ENCODE results near the gene DYNLT3.
A peak's percentile ranks its signal among the peaks of the same experiment; 100 is the strongest.

DYNLT3 gene, protein sequence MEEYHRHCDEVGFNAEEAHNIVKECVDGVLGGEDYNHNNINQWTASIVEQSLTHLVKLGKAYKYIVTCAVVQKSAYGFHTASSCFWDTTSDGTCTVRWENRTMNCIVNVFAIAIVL

GRCh38 chrX:37846934-37847732 is at the start of gene DYNLT3:
DYNLT3 (minus strand) TSS chrX:37847571; CDS start chrX:37847510, 61 bp downstream.
- Histone ChIP-seq H3K27me3 (ENCODE audit: control insufficient read depth in 1 of 2, insufficient read depth in 2 of 2, low read length in 2 of 2) (no peaks in the 10 kb centered on the region), H3K27ac (ENCODE audit: low read depth, low read length) (peak within 1 kb of the TSS; percentile 56), H3K36me3 (ENCODE audit: insufficient read depth, low read length) (no peaks in the 10 kb centered on the region), H3K9ac (ENCODE audit: low read length) (peak within 1 kb of the TSS; percentile 53), H3K4me1 (ENCODE audit: insufficient read depth, low read length) (peaks cover 3% of the 10 kb centered on the region), H3K4me3 (ENCODE audit: low read depth in 1 of 2, low read length in 2 of 2) (peak within 1 kb of the TSS; percentile 50 to 65), H3K9me3 (ENCODE audit: low read length) (no peaks in the 10 kb centered on the region)

GRCh38 chrX:37896511-37896890 is 49.1 kb upstream of the DYNLT3 start:
- H3K4me3 ChIP-seq (ENCODE audit: low read depth in 1 of 2, low read length in 2 of 2), result no peak overlapping the region
- H3K9me3 ChIP-seq (ENCODE audit: low read length), result no peaks in the 10 kb centered on the region
- no peaks in the 10 kb centered on the region for H3K36me3 ChIP-seq (ENCODE audit: insufficient read depth, low read length)
- H3K4me1 ChIP-seq (ENCODE audit: insufficient read depth, low read length), result no peaks in the 10 kb centered on the region
- no peak overlapping the region for H3K27ac ChIP-seq (ENCODE audit: low read depth, low read length)
- H3K9ac ChIP-seq (ENCODE audit: low read length), result no peak overlapping the region
- no peaks in the 10 kb centered on the region for H3K27me3 ChIP-seq (ENCODE audit: control insufficient read depth in 1 of 2, insufficient read depth in 2 of 2, low read length in 2 of 2)

- no peak overlapping the region for H3K27ac ChIP-seq (ENCODE audit: low read depth, low read length)
- H3K4me3 ChIP-seq (ENCODE audit: low read depth in 1 of 2, low read length in 2 of 2), result no peak overlapping the region
- no peaks in the 10 kb centered on the region for H3K9me3 ChIP-seq (ENCODE audit: low read length)
- H3K27me3 ChIP-seq (ENCODE audit: control insufficient read depth in 1 of 2, insufficient read depth in 2 of 2, low read length in 2 of 2), result no peaks in the 10 kb centered on the region
- H3K9ac ChIP-seq (ENCODE audit: low read length), result no peak overlapping the region
- no peaks in the 10 kb centered on the region for H3K36me3 ChIP-seq (ENCODE audit: insufficient read depth, low read length)
- H3K4me1 ChIP-seq (ENCODE audit: insufficient read depth, low read length), result no peaks in the 10 kb centered on the region
These were observed 48.6 kb upstream of the DYNLT3 start for GRCh38 chrX:37895795-37896510.

- Histone ChIP-seq H3K36me3 (ENCODE audit: insufficient read depth, low read length) (no peaks in the 10 kb centered on the region), H3K4me1 (ENCODE audit: insufficient read depth, low read length) (no peaks in the 10 kb centered on the region), H3K9ac (ENCODE audit: low read length) (no peak overlapping the region), H3K27me3 (ENCODE audit: control insufficient read depth in 1 of 2, insufficient read depth in 2 of 2, low read length in 2 of 2) (no peaks in the 10 kb centered on the region), H3K4me3 (ENCODE audit: low read depth in 1 of 2, low read length in 2 of 2) (no peak overlapping the region), H3K27ac (ENCODE audit: low read depth, low read length) (no peak overlapping the region), H3K9me3 (ENCODE audit: low read length) (no peaks in the 10 kb centered on the region)
These were observed 47.4 kb upstream of the DYNLT3 start for GRCh38 chrX:37894725-37895124.

DNA sequence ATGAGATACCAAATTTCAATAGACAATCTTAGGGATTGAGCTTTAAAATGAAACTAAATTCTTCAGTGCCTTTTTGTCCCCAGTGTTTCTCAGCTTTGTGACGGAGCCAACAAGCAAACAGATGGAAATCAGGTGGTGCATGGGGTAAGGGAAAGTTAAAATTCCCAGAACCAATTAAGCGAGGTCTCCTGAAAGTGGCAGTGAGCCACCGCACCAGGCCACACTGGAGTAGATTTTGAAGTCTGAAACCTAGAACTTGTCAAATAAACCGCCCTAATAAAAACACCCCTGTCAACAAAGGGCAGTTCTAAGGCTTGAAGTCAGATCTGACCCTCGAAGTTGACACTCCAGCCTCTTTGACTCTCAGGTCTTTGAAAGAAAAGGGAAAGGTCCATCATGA is 40.6 kb upstream of the DYNLT3 start:
- Histone ChIP-seq H3K9me3 (ENCODE audit: low read length) (no peaks in the 10 kb centered on the region), H3K4me3 (ENCODE audit: low read depth in 1 of 2, low read length in 2 of 2) (no peak overlapping the region), H3K4me1 (ENCODE audit: insufficient read depth, low read length) (no peaks in the 10 kb centered on the region), H3K27ac (ENCODE audit: low read depth, low read length) (no peak overlapping the region), H3K27me3 (ENCODE audit: control insufficient read depth in 1 of 2, insufficient read depth in 2 of 2, low read length in 2 of 2) (no peaks in the 10 kb centered on the region), H3K36me3 (ENCODE audit: insufficient read depth, low read length) (no peaks in the 10 kb centered on the region), H3K9ac (ENCODE audit: low read length) (no peak overlapping the region)

- H3K4me3 ChIP-seq (ENCODE audit: low read depth in 1 of 2, low read length in 2 of 2), result no peak overlapping the region
- H3K9ac ChIP-seq (ENCODE audit: low read length), result no peak overlapping the region
- H3K9me3 ChIP-seq (ENCODE audit: low read length), result no peaks in the 10 kb centered on the region
- no peaks in the 10 kb centered on the region for H3K36me3 ChIP-seq (ENCODE audit: insufficient read depth, low read length)
- no peaks in the 10 kb centered on the region for H3K4me1 ChIP-seq (ENCODE audit: insufficient read depth, low read length)
- no peak overlapping the region for H3K27ac ChIP-seq (ENCODE audit: low read depth, low read length)
- no peaks in the 10 kb centered on the region for H3K27me3 ChIP-seq (ENCODE audit: control insufficient read depth in 1 of 2, insufficient read depth in 2 of 2, low read length in 2 of 2)
These were observed 40.0 kb upstream of the DYNLT3 start for GRCh38 chrX:37887347-37887746.

- Histone ChIP-seq H3K36me3 (ENCODE audit: insufficient read depth, low read length) (no peaks in the 10 kb centered on the region), H3K9me3 (ENCODE audit: low read length) (no peaks in the 10 kb centered on the region), H3K4me1 (ENCODE audit: insufficient read depth, low read length) (no peaks in the 10 kb centered on the region), H3K4me3 (ENCODE audit: low read depth in 1 of 2, low read length in 2 of 2) (no peak overlapping the region), H3K27me3 (ENCODE audit: control insufficient read depth in 1 of 2, insufficient read depth in 2 of 2, low read length in 2 of 2) (no peaks in the 10 kb centered on the region), H3K27ac (ENCODE audit: low read depth, low read length) (no peak overlapping the region), H3K9ac (ENCODE audit: low read length) (no peak overlapping the region)
These were observed 35.8 kb upstream of the DYNLT3 start for GRCh38 chrX:37883196-37883595.

- no peak overlapping the region for H3K27ac ChIP-seq (ENCODE audit: low read depth, low read length)
- no peak overlapping the region for H3K4me3 ChIP-seq (ENCODE audit: low read depth in 1 of 2, low read length in 2 of 2)
- no peak overlapping the region for H3K9ac ChIP-seq (ENCODE audit: low read length)
- no peaks in the 10 kb centered on the region for H3K36me3 ChIP-seq (ENCODE audit: insufficient read depth, low read length)
- H3K4me1 ChIP-seq (ENCODE audit: insufficient read depth, low read length), result no peaks in the 10 kb centered on the region
- no peaks in the 10 kb centered on the region for H3K9me3 ChIP-seq (ENCODE audit: low read length)
- H3K27me3 ChIP-seq (ENCODE audit: control insufficient read depth in 1 of 2, insufficient read depth in 2 of 2, low read length in 2 of 2), result no peaks in the 10 kb centered on the region
These were observed 32.3 kb upstream of the DYNLT3 start for GRCh38 chrX:37879692-37880091.

GRCh38 chrX:37876716-37877115 is 29.3 kb upstream of the DYNLT3 start:
- Histone ChIP-seq H3K9ac (ENCODE audit: low read length) (no peak overlapping the region), H3K27ac (ENCODE audit: low read depth, low read length) (no peak overlapping the region), H3K9me3 (ENCODE audit: low read length) (no peaks in the 10 kb centered on the region), H3K4me1 (ENCODE audit: insufficient read depth, low read length) (no peaks in the 10 kb centered on the region), H3K36me3 (ENCODE audit: insufficient read depth, low read length) (no peaks in the 10 kb centered on the region), H3K27me3 (ENCODE audit: control insufficient read depth in 1 of 2, insufficient read depth in 2 of 2, low read length in 2 of 2) (no peaks in the 10 kb centered on the region), H3K4me3 (ENCODE audit: low read depth in 1 of 2, low read length in 2 of 2) (no peak overlapping the region)

GRCh38 chrX:37875675-37876074 is 28.3 kb upstream of the DYNLT3 start:
- Histone ChIP-seq H3K4me1 (ENCODE audit: insufficient read depth, low read length) (no peaks in the 10 kb centered on the region), H3K27me3 (ENCODE audit: control insufficient read depth in 1 of 2, insufficient read depth in 2 of 2, low read length in 2 of 2) (no peaks in the 10 kb centered on the region), H3K9ac (ENCODE audit: low read length) (no peak overlapping the region), H3K4me3 (ENCODE audit: low read depth in 1 of 2, low read length in 2 of 2) (no peak overlapping the region), H3K36me3 (ENCODE audit: insufficient read depth, low read length) (no peaks in the 10 kb centered on the region), H3K27ac (ENCODE audit: low read depth, low read length) (no peak overlapping the region), H3K9me3 (ENCODE audit: low read length) (no peaks in the 10 kb centered on the region)

DNA sequence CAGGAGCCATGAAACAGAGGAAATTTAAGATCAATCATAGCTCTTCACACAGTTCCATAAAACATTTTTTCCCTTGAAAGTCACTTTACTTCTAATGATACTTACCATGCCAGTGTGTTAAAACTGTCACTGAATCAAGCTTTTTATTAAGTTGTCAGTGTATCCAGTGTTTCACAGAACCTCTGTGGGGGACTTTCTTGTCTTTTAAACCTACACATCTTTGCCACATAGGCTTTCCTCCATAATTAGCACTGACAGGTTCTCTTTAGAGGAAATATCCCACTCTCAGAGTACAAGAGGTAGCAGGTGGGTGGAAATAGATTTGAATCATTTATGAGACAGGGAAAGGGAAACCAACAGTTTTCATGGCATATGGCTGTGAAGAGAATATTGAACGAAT is 25.8 kb upstream of the DYNLT3 start:
- Histone ChIP-seq H3K4me3 (ENCODE audit: low read depth in 1 of 2, low read length in 2 of 2) (no peak overlapping the region), H3K27me3 (ENCODE audit: control insufficient read depth in 1 of 2, insufficient read depth in 2 of 2, low read length in 2 of 2) (no peaks in the 10 kb centered on the region), H3K9ac (ENCODE audit: low read length) (no peak overlapping the region), H3K27ac (ENCODE audit: low read depth, low read length) (no peak overlapping the region), H3K9me3 (ENCODE audit: low read length) (no peaks in the 10 kb centered on the region), H3K36me3 (ENCODE audit: insufficient read depth, low read length) (no peaks in the 10 kb centered on the region), H3K4me1 (ENCODE audit: insufficient read depth, low read length) (no peaks in the 10 kb centered on the region)

Measured in muscle layer of colon (tissue), 2 donors.